Suprapubic skin (tissue), 4 donors: ENCODE data around the gene GRXCR2. TPM values are rescaled to one million over a fixed set of nuclear protein-coding genes. Genes with fewer than 3 reads are reported as not detected.
"Not testable (repeated sequence)": the region's sequence is repeated elsewhere in the genome, so short reads cannot be mapped to it uniquely, and the experiment has no call there.

Source experiments
- DNase-seq, 2 donors: peaks; one replicate each; pipeline ENCODE4 v3.0.0-alpha.2; 2019; ENCODE audit warnings: low spot score in 2 of 2
- H3K27ac ChIP-seq: fragments of 200-600 bp; sonication (generic); one replicate; pipeline ENCODE4 v1.5.1; 2019
- H3K27me3 ChIP-seq: fragments of 200-600 bp; sonication (generic); one replicate; pipeline ENCODE4 v1.5.1; 2019
- H3K36me3 ChIP-seq: fragments of 200-600 bp; sonication (generic); one replicate; pipeline ENCODE4 v1.5.1; 2019
- H3K4me1 ChIP-seq: fragments of 200-600 bp; sonication (generic); one replicate; pipeline ENCODE4 v1.5.1; 2019
- H3K4me3 ChIP-seq: fragments of 200-600 bp; sonication (generic); one replicate; pipeline ENCODE4 v1.5.1; 2019; ENCODE audit warnings: mild to moderate bottlenecking
- H3K9me3 ChIP-seq: fragments of 200-600 bp; sonication (generic); one replicate; pipeline ENCODE4 v1.5.1; 2019
- CTCF ChIP-seq, 2 donors: fragments of 200-600 bp in 1 of 2; fragments of 450-650 bp in 1 of 2; sonication (generic) in 1 of 2; IDR thresholded peaks; one replicate each; pipeline ENCODE4 v1.5.1; 2016 to 2019; ENCODE audit warnings: antibody characterized with exemption in 2 of 2, mild to moderate bottlenecking in 1 of 2, moderate library complexity in 1 of 2
- EP300 ChIP-seq: sonication (generic); formaldehyde crosslinking; IDR thresholded peaks from one replicate; pipeline ENCODE4 v1.6.1; 2017; ENCODE audit warnings: antibody characterized with exemption
- POLR2A ChIP-seq, 2 donors: fragments of 450-650 bp; IDR thresholded peaks; one replicate each; pipeline ENCODE4 v1.6.1; 2017; ENCODE audit warnings: antibody characterized with exemption in 2 of 2, mild to moderate bottlenecking in 2 of 2, moderate library complexity in 2 of 2
- POLR2AphosphoS5 ChIP-seq, 3 donors: sonication (generic); formaldehyde crosslinking; IDR thresholded peaks; one replicate each; pipeline ENCODE4 v1.6.1; 2017; ENCODE audit warnings: antibody characterized with exemption in 3 of 3
- WGBS: methylation state at CpG from one replicate; pipeline ENCODE4 v1.1.5; 2018; 5-methylcytosine and 5-hydroxymethylcytosine counted together
- total RNA-seq, 4 donors: library from RNA; depleted of rRNA; stranded (reverse); fragments of >200 nt; gene quantifications; one replicate each; pipeline ENCODE4 v1.1.0, GENCODE V29; 2016

GRXCR2 gene
- total RNA-seq, 4 donors from 2014 or later, result 0.47 to 0.76 TPM; not detected in 2

DNA sequence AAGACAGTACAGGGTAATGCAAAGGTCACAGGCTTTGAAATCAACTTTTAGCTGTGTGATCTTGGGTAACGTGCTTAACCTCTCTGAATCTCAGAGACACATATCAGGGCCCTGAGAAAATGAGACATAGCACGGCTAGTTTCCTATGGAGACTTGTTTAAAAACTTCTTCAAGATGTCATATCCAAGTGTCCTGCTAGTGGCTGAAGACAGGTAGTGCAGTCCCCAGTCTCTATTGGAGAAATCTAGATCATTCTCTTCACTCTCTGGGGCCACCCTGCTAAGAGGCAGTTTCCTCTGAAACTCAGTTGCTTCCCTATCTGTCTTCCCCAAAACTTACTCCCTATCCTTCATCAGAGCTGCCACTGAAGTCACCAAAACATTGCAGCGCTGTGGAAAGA lies 30.3 kb upstream of the GRXCR2 start:
- Histone ChIP-seq H3K27ac (no peak overlapping the region), H3K36me3 (no peaks in the 10 kb centered on the region), H3K27me3 (no peaks in the 10 kb centered on the region), H3K9me3 (no peaks in the 10 kb centered on the region), H3K4me1 (no peaks in the 10 kb centered on the region), H3K4me3 (no peak overlapping the region)
- DNase-seq, result no peak
- TF ChIP-seq CTCF (IDR thresholded peaks at IDR 0.05) (peak in 1 of 2 donors; percentile 29), EP300 (no peak), POLR2AphosphoS5 (IDR thresholded peaks at IDR 0.05) (no peak), POLR2A (IDR thresholded peaks at IDR 0.05) (no peak)
- 86% methylated on average over 3 of the region's 3 CpGs for WGBS

DNA sequence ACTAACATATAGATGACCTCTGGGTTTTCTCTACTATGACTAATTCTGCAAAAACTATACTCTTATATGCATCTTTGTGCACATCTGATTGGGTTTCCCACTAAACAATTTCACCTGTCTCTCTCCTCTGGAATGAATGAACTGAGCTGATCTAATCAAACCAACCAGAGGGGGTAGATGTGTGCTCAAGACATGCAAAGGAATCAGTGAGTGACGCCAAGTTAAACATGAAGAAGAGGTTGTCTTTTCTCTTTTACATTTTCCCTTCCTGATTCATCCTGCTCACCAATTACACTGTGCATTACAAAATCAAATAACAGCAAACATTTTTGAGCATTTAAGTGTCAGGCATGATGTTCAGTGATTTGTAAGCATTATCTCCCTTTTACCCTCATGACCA lies 29.6 kb upstream of the GRXCR2 start:
- Histone ChIP-seq H3K36me3 (no peaks in the 10 kb centered on the region), H3K27ac (no peak overlapping the region), H3K9me3 (no peaks in the 10 kb centered on the region), H3K4me1 (no peaks in the 10 kb centered on the region), H3K27me3 (no peaks in the 10 kb centered on the region), H3K4me3 (no peak overlapping the region)
- TF ChIP-seq POLR2AphosphoS5 (IDR thresholded peaks at IDR 0.05) (no peak), EP300 (no peak), CTCF (IDR thresholded peaks at IDR 0.05) (no peak), POLR2A (IDR thresholded peaks at IDR 0.05) (no peak)
- DNase-seq, result no peak
- WGBS, result 83% methylated on average over 1 of the region's 1 CpG

GRCh38 chr5:145898171-145898570 lies 25.4 kb upstream of the GRXCR2 start:
- Histone ChIP-seq H3K9me3 (no peaks in the 10 kb centered on the region), H3K4me1 (no peaks in the 10 kb centered on the region), H3K4me3 (no peak overlapping the region), H3K27me3 (no peaks in the 10 kb centered on the region), H3K27ac (no peak overlapping the region), H3K36me3 (no peaks in the 10 kb centered on the region)
- DNase-seq, result no peak
- TF ChIP-seq CTCF (IDR thresholded peaks at IDR 0.05), result no peak
- no peak for TF ChIP-seq EP300
- no peak for TF ChIP-seq POLR2A (IDR thresholded peaks at IDR 0.05)
- no peak for TF ChIP-seq POLR2AphosphoS5 (IDR thresholded peaks at IDR 0.05)

GRCh38 chr5:145891378-145891777 lies 18.6 kb upstream of the GRXCR2 start:
- H3K9me3 ChIP-seq, H3K36me3 ChIP-seq, H3K27me3 ChIP-seq, DNase-seq, H3K4me3 ChIP-seq, H3K4me1 ChIP-seq, H3K27ac ChIP-seq: not testable (repeated sequence)
- WGBS, result 90% methylated on average over 10 of the region's 10 CpGs

GRCh38 chr5:145889611-145890010 lies 16.8 kb upstream of the GRXCR2 start:
- TF ChIP-seq POLR2AphosphoS5 (IDR thresholded peaks at IDR 0.05), result no peak
- no peak for TF ChIP-seq CTCF (IDR thresholded peaks at IDR 0.05)
- no peak for TF ChIP-seq POLR2A (IDR thresholded peaks at IDR 0.05)
- TF ChIP-seq EP300, result no peak
- 87% methylated on average over 2 of the region's 2 CpGs for WGBS
- Histone ChIP-seq H3K27ac (no peak overlapping the region), H3K9me3 (peaks cover 6% of the 10 kb centered on the region), H3K4me3 (no peak overlapping the region), H3K4me1 (no peaks in the 10 kb centered on the region), H3K27me3 (no peaks in the 10 kb centered on the region), H3K36me3 (no peaks in the 10 kb centered on the region)
- no peak for DNase-seq

- Histone ChIP-seq H3K27me3 (no peaks in the 10 kb centered on the region), H3K4me3 (no peak overlapping the region), H3K4me1 (no peaks in the 10 kb centered on the region), H3K36me3 (no peaks in the 10 kb centered on the region), H3K9me3 (peaks cover 6% of the 10 kb centered on the region), H3K27ac (no peak overlapping the region)
- peak; percentile 21 to 69 for TF ChIP-seq CTCF (IDR thresholded peaks at IDR 0.05)
- TF ChIP-seq EP300, result no peak
- no peak for DNase-seq
- whole genome bisulfite sequencing, result 75% methylated on average over 5 of the region's 5 CpGs
Measured at GRCh38 chr5:145887976-145888574, 15.3 kb upstream of the GRXCR2 start.
